Mesenchymal stem cell (in vitro differentiated cells and primary cell): ENCODE data around the gene FAM174B.

Source experiments
- DNase-seq: peaks from one replicate; pipeline ENCODE4 v3.0.0-alpha.2; 2013
- H2AFZ ChIP-seq: one replicate; pipeline ENCODE4 v1.6.1; 2013; ENCODE audit warnings: low read depth, mild to moderate bottlenecking, control low read depth, inconsistent platforms, low read length, moderate library complexity
- H2AK5ac ChIP-seq: 2 replicates; pipeline ENCODE4 v1.6.1; 2013; ENCODE audit warnings: low read length, moderate library complexity, mild to moderate bottlenecking, inconsistent platforms; ENCODE audit not compliant: severe bottlenecking
- H2BK120ac ChIP-seq: one replicate; pipeline ENCODE4 v1.6.1; 2013; ENCODE audit warnings: low read depth, mild to moderate bottlenecking, inconsistent platforms, low read length, moderate library complexity
- H2BK12ac ChIP-seq, 2 experiments: one replicate each; pipeline ENCODE4 v1.6.1; 2013; ENCODE audit warnings: inconsistent platforms in 2 of 2, low read length in 2 of 2, mild to moderate bottlenecking in 2 of 2, moderate library complexity in 2 of 2, control low read depth in 1 of 2
- H2BK15ac ChIP-seq: one replicate; pipeline ENCODE4 v1.6.1; 2013; ENCODE audit warnings: mild to moderate bottlenecking, low read depth, inconsistent platforms; ENCODE audit not compliant: poor library complexity, severe bottlenecking
- H2BK5ac ChIP-seq: 2 replicates; pipeline ENCODE4 v1.6.1; 2013; ENCODE audit warnings: low read depth, mild to moderate bottlenecking, low read length, control low read depth, inconsistent platforms; ENCODE audit not compliant: poor library complexity, severe bottlenecking
- H3K14ac ChIP-seq, 2 experiments: one replicate each; pipeline ENCODE4 v1.6.1; 2013; ENCODE audit warnings: inconsistent platforms in 2 of 2, low read length in 2 of 2, control low read depth in 1 of 2, mild to moderate bottlenecking in 1 of 2, moderate library complexity in 1 of 2
- H3K18ac ChIP-seq, 2 experiments: one replicate each; pipeline ENCODE4 v1.6.1; 2013; ENCODE audit warnings: inconsistent platforms in 2 of 2, low read length in 2 of 2, control low read depth in 1 of 2, low read depth in 1 of 2, mild to moderate bottlenecking in 1 of 2
- H3K23ac ChIP-seq, 2 experiments: one replicate each; pipeline ENCODE4 v1.6.1; 2013; ENCODE audit warnings: inconsistent platforms in 2 of 2, low read length in 2 of 2, mild to moderate bottlenecking in 2 of 2, moderate library complexity in 2 of 2, control low read depth in 1 of 2
- H3K27ac ChIP-seq: 2 replicates; pipeline ENCODE4 v1.5.1; 2013; ENCODE audit warnings: mild to moderate bottlenecking, moderate library complexity, low read length, control low read depth, inconsistent platforms; ENCODE audit not compliant: poor library complexity, severe bottlenecking
- H3K27me3 ChIP-seq, 2 experiments: 2 replicates each; pipeline versions ENCODE4 v1.6.1 to v1.7.0; 2013; ENCODE audit warnings: low read length in 2 of 2, mild to moderate bottlenecking in 2 of 2, moderate library complexity in 2 of 2, control low read depth in 1 of 2, inconsistent platforms in 1 of 2; ENCODE audit not compliant: control insufficient read depth in 1 of 2, insufficient read depth in 1 of 2
- H3K36me3 ChIP-seq, 2 experiments: 2 replicates each; pipeline versions ENCODE4 v1.6.1 to v1.7.0; 2013; ENCODE audit warnings: low read length in 2 of 2, control low read depth in 1 of 2, inconsistent platforms in 1 of 2, low read depth in 1 of 2, mild to moderate bottlenecking in 1 of 2; ENCODE audit not compliant: insufficient read depth in 2 of 2, control insufficient read depth in 1 of 2
- H3K4ac ChIP-seq, 2 experiments: one replicate each; pipeline ENCODE4 v1.6.1; 2013; ENCODE audit warnings: inconsistent platforms in 2 of 2, low read length in 2 of 2, mild to moderate bottlenecking in 2 of 2, moderate library complexity in 2 of 2, control low read depth in 1 of 2, low read depth in 1 of 2
- H3K4me1 ChIP-seq: 2 replicates; pipeline ENCODE4 v1.6.1; 2013; ENCODE audit warnings: low read depth, low read length, control low read depth; ENCODE audit not compliant: control insufficient read depth, insufficient read depth
- H3K4me2 ChIP-seq: 2 replicates; pipeline ENCODE4 v1.6.1; 2013; ENCODE audit warnings: low read length, mild to moderate bottlenecking, inconsistent platforms; ENCODE audit not compliant: poor library complexity, severe bottlenecking
- H3K4me3 ChIP-seq, 2 experiments: 2 replicates each; pipeline versions ENCODE4 v1.5.1 to v1.7.0; 2013; ENCODE audit warnings: low read length in 2 of 2, mild to moderate bottlenecking in 2 of 2, control low read depth in 1 of 2, low read depth in 1 of 2; ENCODE audit not compliant: insufficient read depth in 1 of 2
- H3K79me1 ChIP-seq: replicated peaks from 2 replicates; pipeline ENCODE4 v1.6.1; 2013; ENCODE audit warnings: mild to moderate bottlenecking, control low read depth, low read length, inconsistent platforms; ENCODE audit not compliant: poor library complexity, severe bottlenecking
- H3K9ac ChIP-seq: 2 replicates; pipeline ENCODE4 v1.7.0; 2013; ENCODE audit warnings: mild to moderate bottlenecking, low read length, moderate library complexity
- H3K9me3 ChIP-seq: 2 replicates; pipeline ENCODE4 v1.7.0; 2013; ENCODE audit warnings: mild to moderate bottlenecking, low read length; ENCODE audit not compliant: control insufficient read depth
- H4K8ac ChIP-seq: one replicate; pipeline ENCODE4 v1.6.1; 2013; ENCODE audit warnings: inconsistent platforms, mild to moderate bottlenecking, low read length, moderate library complexity
- H4K91ac ChIP-seq: one replicate; pipeline ENCODE4 v1.6.1; 2013; ENCODE audit warnings: mild to moderate bottlenecking, low read length, inconsistent platforms
- WGBS: methylation state at CpG from one replicate; pipeline ENCODE4 v1.1.7; 2013; ENCODE audit warnings: mixed read lengths; 5-methylcytosine and 5-hydroxymethylcytosine counted together

The FAM174B gene

GRCh38 chr15:92666780-92667179 is 11.2 kb upstream of the FAM174B start:
- H2AFZ ChIP-seq, result no peak overlapping the region
- no peak overlapping the region for H3K4me3 ChIP-seq
- H3K9ac ChIP-seq, result no peak overlapping the region
- DNase-seq, result peak; percentile 47
- H2BK5ac ChIP-seq, result no peak overlapping the region
- H3K18ac ChIP-seq, result peak overlapping the region in 1 of 2 experiments; percentile 61
- no peak overlapping the region for H3K27ac ChIP-seq
- peak overlapping the region; percentile 53 to 57 for H2BK12ac ChIP-seq
- no peak overlapping the region for H2AK5ac ChIP-seq
- no peak overlapping the region for H3K14ac ChIP-seq
- no peaks in the 10 kb centered on the region for H3K9me3 ChIP-seq
- peaks cover 13 to 26% of the 10 kb centered on the region in 2 experiments for H3K27me3 ChIP-seq
- no peak overlapping the region for H2BK15ac ChIP-seq
- peak overlapping the region in 1 of 2 experiments; percentile 24 for H3K4ac ChIP-seq
- no peaks in the 10 kb centered on the region for H3K79me1 ChIP-seq
- H3K4me2 ChIP-seq, result no peak overlapping the region
- H3K36me3 ChIP-seq, result no peaks in the 10 kb centered on the region
- no peak overlapping the region for H3K23ac ChIP-seq
- no peak overlapping the region for H2BK120ac ChIP-seq
- WGBS, result 57% methylated on average over 10 of the region's 10 CpGs
- H4K8ac ChIP-seq, result no peak overlapping the region
- no peak overlapping the region for H4K91ac ChIP-seq
- peaks cover 7% of the 10 kb centered on the region for H3K4me1 ChIP-seq

- Histone ChIP-seq H2BK12ac (peak overlapping the region in 1 of 2 experiments; percentile 54), H3K4ac (no peak overlapping the region), H3K9ac (peak overlapping the region; percentile 59), H2AK5ac (no peak overlapping the region), H3K4me1 (peaks cover 7% of the 10 kb centered on the region), H3K23ac (no peak overlapping the region), H4K91ac (no peak overlapping the region), H4K8ac (no peak overlapping the region), H3K4me2 (no peak overlapping the region), H2AFZ (no peak overlapping the region), H3K18ac (peak overlapping the region in 1 of 2 experiments; percentile 72), H3K36me3 (no peaks in the 10 kb centered on the region), H2BK5ac (no peak overlapping the region), H2BK120ac (no peak overlapping the region), H3K14ac (no peak overlapping the region), H3K27ac (no peak overlapping the region), H3K79me1 (no peaks in the 10 kb centered on the region), H2BK15ac (no peak overlapping the region), H3K4me3 (peak overlapping the region in 1 of 2 experiments; percentile 40), H3K9me3 (no peaks in the 10 kb centered on the region), H3K27me3 (peaks cover 8 to 26% of the 10 kb centered on the region in 2 experiments)
- WGBS, result 18% methylated on average over 7 of the region's 10 CpGs
- peak; percentile 87 for DNase-seq
These were observed 9.6 kb upstream of the FAM174B start for GRCh38 chr15:92665100-92665555.

- 83% methylated on average over 12 of the region's 12 CpGs for WGBS
- no peak overlapping the region for H3K23ac ChIP-seq
- no peak overlapping the region for H2BK5ac ChIP-seq
- H2BK12ac ChIP-seq, result peak overlapping the region; percentile 61 to 77
- peaks cover 8 to 26% of the 10 kb centered on the region in 2 experiments for H3K27me3 ChIP-seq
- H3K4me2 ChIP-seq, result no peak overlapping the region
- peak overlapping the region; percentile 68 for H4K91ac ChIP-seq
- H2BK15ac ChIP-seq, result no peak overlapping the region
- peaks cover 7% of the 10 kb centered on the region for H3K4me1 ChIP-seq
- H3K36me3 ChIP-seq, result no peaks in the 10 kb centered on the region
- no peaks in the 10 kb centered on the region for H3K9me3 ChIP-seq
- no peak for DNase-seq
- peak overlapping the region; percentile 59 for H3K9ac ChIP-seq
- H2AK5ac ChIP-seq, result no peak overlapping the region
- no peaks in the 10 kb centered on the region for H3K79me1 ChIP-seq
- peak overlapping the region in 1 of 2 experiments; percentile 40 for H3K4me3 ChIP-seq
- H3K18ac ChIP-seq, result peak overlapping the region; percentile 33 to 34
- peak overlapping the region; percentile 57 to 70 for H3K14ac ChIP-seq
- H4K8ac ChIP-seq, result peak overlapping the region; percentile 41
- H2BK120ac ChIP-seq, result peak overlapping the region; percentile 19
- H3K27ac ChIP-seq, result no peak overlapping the region
- H2AFZ ChIP-seq, result no peak overlapping the region
- peak overlapping the region in 1 of 2 experiments; percentile 4 for H3K4ac ChIP-seq
These were observed 8.8 kb upstream of the FAM174B start for GRCh38 chr15:92664178-92664900.

GRCh38 chr15:92663250-92663951 is 7.8 kb upstream of the FAM174B start:
- Histone ChIP-seq H3K4me1 (peaks cover 7% of the 10 kb centered on the region), H3K4ac (no peak overlapping the region)

More at GRCh38 chr15:92663250-92663951, 7.8 kb upstream of the FAM174B start:
- no peak overlapping the region for H2BK15ac ChIP-seq
- no peak overlapping the region for H2BK5ac ChIP-seq
- H3K27me3 ChIP-seq, result peaks cover 8 to 25% of the 10 kb centered on the region in 2 experiments
- no peak overlapping the region for H3K23ac ChIP-seq
- no peaks in the 10 kb centered on the region for H3K9me3 ChIP-seq
- 75% methylated on average over 11 of the region's 13 CpGs for WGBS
- no peak for DNase-seq
- no peak overlapping the region for H3K27ac ChIP-seq
- no peak overlapping the region for H4K8ac ChIP-seq
- no peak overlapping the region for H2BK12ac ChIP-seq
- H3K79me1 ChIP-seq, result no peaks in the 10 kb centered on the region
- H2AK5ac ChIP-seq, result no peak overlapping the region
- no peak overlapping the region for H3K4me3 ChIP-seq
- H3K9ac ChIP-seq, result no peak overlapping the region
- H4K91ac ChIP-seq, result no peak overlapping the region
- no peaks in the 10 kb centered on the region for H3K36me3 ChIP-seq
- no peak overlapping the region for H2AFZ ChIP-seq
- no peak overlapping the region for H3K14ac ChIP-seq
- H3K18ac ChIP-seq, result no peak overlapping the region
- no peak overlapping the region for H2BK120ac ChIP-seq
- no peak overlapping the region for H3K4me2 ChIP-seq
